ENCODE measurements around the gene SYCE3. TPM values are rescaled to one million over a fixed set of nuclear protein-coding genes. Genes with fewer than 3 reads are reported as not detected.

The SYCE3 gene
- total RNA-seq, 2 donors from 2014 or later: not detected

GRCh38 chr22:50502096-50502495 lies 60.6 kb downstream of the SYCE3 start:
- H3K4me1 ChIP-seq: peaks cover 0 to 24% of the 10 kb centered on the region in 2 donors
- no peak for TF ChIP-seq CTCF (IDR thresholded peaks at IDR 0.05)
- no peak for DNase-seq (ENCODE audit: low spot score)

More at GRCh38 chr22:50502096-50502495, 60.6 kb downstream of the SYCE3 start:
- Histone ChIP-seq H3K27me3 (no peaks in the 10 kb centered on the region), H3K27ac (no peak overlapping the region), H3K9me3 (no peaks in the 10 kb centered on the region), H3K4me3 (no peak overlapping the region), H3K36me3 (peaks cover 32% of the 10 kb centered on the region)

Other genes with a start within 250 kb of the SYCE3 start
- gene DENND6B, start 235.9 kb downstream of the SYCE3 start, total RNA-seq: 1 to 10 TPM in 1 of 2 donors, under 1 TPM in 1; 0.85 to 1.0 TPM
- gene PPP6R2, start 219.6 kb downstream of the SYCE3 start, total RNA-seq: 10 to 100 TPM; 45.2 to 54.8 TPM
- gene SBF1, start 87.9 kb downstream of the SYCE3 start, total RNA-seq: 10 to 100 TPM; 41.1 to 57.1 TPM
- gene ADM2, start 81.4 kb downstream of the SYCE3 start, total RNA-seq: under 1 TPM in 1 of 2 donors, not detected in 1; 0.08 TPM
- not detected for gene MIOX, start 76.1 kb downstream of the SYCE3 start, total RNA-seq
- 10 to 100 TPM; 30.1 to 33.8 TPM for gene LMF2, start 55.2 kb downstream of the SYCE3 start, total RNA-seq
- 10 to 100 TPM; 19.5 to 33.4 TPM for gene NCAPH2, start 54.7 kb downstream of the SYCE3 start, total RNA-seq
- under 1 TPM in 1 of 2 donors, not detected in 1; 0.94 TPM for gene SCO2, start 37.3 kb downstream of the SYCE3 start, total RNA-seq
- gene TYMP, start 32.9 kb downstream of the SYCE3 start, total RNA-seq: 10 to 100 TPM in 1 of 2 donors, 1 to 10 TPM in 1; 9.1 to 35.8 TPM
- gene KLHDC7B, start 17.0 kb downstream of the SYCE3 start, total RNA-seq: not detected
- gene CPT1B, start 15.5 kb upstream of the SYCE3 start, total RNA-seq: 100 to 1,000 TPM; 184 to 281 TPM
- gene CHKB, start 19.9 kb upstream of the SYCE3 start, total RNA-seq: 10 to 100 TPM; 25.1 to 29.5 TPM
- under 1 TPM; 0.26 to 0.71 TPM for gene MAPK8IP2, start 37.9 kb upstream of the SYCE3 start, total RNA-seq
- gene ARSA, start 65.2 kb upstream of the SYCE3 start, total RNA-seq: 10 to 100 TPM; 30.7 to 38.9 TPM
- 10 to 100 TPM in 1 of 2 donors, 1 to 10 TPM in 1; 8.2 to 12.3 TPM for gene SHANK3, start 109.9 kb upstream of the SYCE3 start, total RNA-seq
- gene ACR, start 175.3 kb upstream of the SYCE3 start, total RNA-seq: under 1 TPM in 1 of 2 donors, not detected in 1; 0.39 TPM
- 1 to 10 TPM; 4.3 to 9.9 TPM for gene RABL2B, start 220.7 kb upstream of the SYCE3 start, total RNA-seq

Data from right atrium auricular region (tissue), 2 donors.